GM23338 (cell line): ENCODE measurements around the gene PDCD1. TPM values are rescaled to one million over a fixed set of nuclear protein-coding genes. Genes with fewer than 3 reads are reported as not detected.

Experiments used
- ATAC-seq: fragments of 200-7000 bp; cut with Tn5 transposase; 3 replicates; pipeline ENCODE4 v1.9.1; 2020
- DNase-seq: peaks from one replicate; pipeline ENCODE4 v3.0.0-alpha.2; 2015; ENCODE audit warnings: low spot score
- H2AFZ ChIP-seq: fragments of 200-600 bp; sonication (generic); 2 replicates; pipeline ENCODE4 v1.8.0; 2016; ENCODE audit warnings: antibody characterized with exemption, mild to moderate bottlenecking, moderate library complexity
- H3F3A ChIP-seq: fragments of 200-600 bp; sonication (generic); replicated peaks from 2 replicates; pipeline ENCODE4 v1.8.0; 2017; ENCODE audit warnings: antibody characterized with exemption, mixed run types, low read depth
- H3K27ac ChIP-seq: fragments of 200-600 bp; sonication (generic); 2 replicates; pipeline ENCODE4 v1.6.1; 2016; ENCODE audit warnings: low read depth
- H3K27me3 ChIP-seq: fragments of 200-600 bp; sonication (generic); 2 replicates; pipeline ENCODE4 v1.8.0; 2016; ENCODE audit warnings: mild to moderate bottlenecking, mixed run types, moderate library complexity; ENCODE audit not compliant: insufficient read depth
- H3K36me3 ChIP-seq: fragments of 200-600 bp; sonication (generic); 2 replicates; pipeline ENCODE4 v1.8.0; 2016; ENCODE audit warnings: mild to moderate bottlenecking; ENCODE audit not compliant: insufficient read depth
- H3K4me1 ChIP-seq: fragments of 200-600 bp; sonication (generic); 2 replicates; pipeline ENCODE4 v1.8.0; 2016; ENCODE audit warnings: mild to moderate bottlenecking, moderate library complexity; ENCODE audit not compliant: insufficient read depth
- H3K4me2 ChIP-seq: fragments of 200-600 bp; sonication (generic); 2 replicates; pipeline ENCODE4 v1.7.1; 2017; ENCODE audit warnings: mixed run types
- H3K4me3 ChIP-seq: fragments of 200-600 bp; sonication (generic); 2 replicates; pipeline ENCODE4 v1.6.1; 2016; ENCODE audit warnings: mixed run types
- H3K79me2 ChIP-seq: fragments of 200-600 bp; sonication (generic); replicated peaks from 2 replicates; pipeline ENCODE4 v1.8.0; 2017; ENCODE audit warnings: mild to moderate bottlenecking; ENCODE audit not compliant: insufficient read depth
- H3K9me2 ChIP-seq: fragments of 200-600 bp; sonication (generic); 2 replicates; pipeline ENCODE4 v1.8.0; 2017; ENCODE audit not compliant: insufficient read depth
- H4K20me1 ChIP-seq: fragments of 200-600 bp; sonication (generic); replicated peaks from 2 replicates; pipeline ENCODE4 v1.8.0; 2017; ENCODE audit warnings: mild to moderate bottlenecking; ENCODE audit not compliant: insufficient read depth
- H3K27ac Mint-ChIP-seq: 2 replicates; pipeline ENCODE4 v1.8.0; 2020; ENCODE audit warnings: inconsistent platforms, mild to moderate bottlenecking, moderate library complexity, mixed read lengths
- H3K27me3 Mint-ChIP-seq: 3 replicates; pipeline ENCODE4 v1.8.0; 2022; ENCODE audit warnings: low read depth, mild to moderate bottlenecking, moderate library complexity, mixed read lengths, inconsistent platforms; ENCODE audit not compliant: insufficient read depth, poor library complexity
- H3K36me3 Mint-ChIP-seq: 3 replicates; pipeline ENCODE4 v1.8.0; 2021; ENCODE audit warnings: low read depth, mild to moderate bottlenecking, inconsistent platforms, moderate library complexity, mixed read lengths
- H3K4me1 Mint-ChIP-seq: 3 replicates; pipeline ENCODE4 v1.8.0; 2020; ENCODE audit warnings: mild to moderate bottlenecking, inconsistent platforms, mixed read lengths
- H3K4me3 Mint-ChIP-seq: 3 replicates; pipeline ENCODE4 v1.8.0; 2021; ENCODE audit warnings: moderate library complexity, mild to moderate bottlenecking, inconsistent platforms, mixed read lengths
- H3K9me3 Mint-ChIP-seq: 3 replicates; pipeline ENCODE4 v1.8.0; 2020; ENCODE audit warnings: moderate library complexity, mild to moderate bottlenecking, inconsistent platforms, mixed read lengths
- CREB1 ChIP-seq: fragments of 250-450 bp; sonication (Bioruptor Pico); IDR thresholded peaks from 2 replicates; pipeline ENCODE4 v1.5.0; 2020; ENCODE audit warnings: low read depth, mild to moderate bottlenecking, moderate library complexity
- EZH2 ChIP-seq: fragments of 200-600 bp; sonication (generic); IDR thresholded peaks from one replicate; pipeline ENCODE4 v1.8.0; 2017; ENCODE audit warnings: antibody characterized with exemption, mild to moderate bottlenecking, low read depth; ENCODE audit not compliant: unreplicated experiment
- EZH2phosphoT487 ChIP-seq: fragments of 200-600 bp; sonication (generic); IDR thresholded peaks from one replicate; pipeline ENCODE4 v1.8.1; 2018; ENCODE audit warnings: antibody characterized with exemption; ENCODE audit not compliant: unreplicated experiment
- JUNB ChIP-seq: IDR thresholded peaks from one replicate; pipeline ENCODE4 v1.6.1; 2016; ENCODE audit warnings: antibody characterized with exemption; ENCODE audit not compliant: unreplicated experiment
- NANOG ChIP-seq: IDR thresholded peaks from 2 replicates; pipeline ENCODE4 v1.6.1; 2016; ENCODE audit warnings: antibody characterized with exemption, borderline replicate concordance
- STAT1 ChIP-seq: IDR thresholded peaks from one replicate; pipeline ENCODE4 v1.6.1; 2016; ENCODE audit warnings: antibody characterized with exemption; ENCODE audit not compliant: unreplicated experiment
- ZNF114 ChIP-seq: fragments of 250-450 bp; sonication (Bioruptor Pico); IDR thresholded peaks from 2 replicates; pipeline ENCODE4 v1.5.0; 2020; ENCODE audit warnings: mild to moderate bottlenecking, moderate library complexity
- polyA plus RNA-seq: library from polyadenylated mRNA; unstranded; fragments of >200 nt; fragmentation: Nextera tagmentation; extraction: Ambion mirVana; gene quantifications from 2 replicates; pipeline ENCODE4 v1.2.1, GENCODE V29; 2016
- total RNA-seq: library from RNA; depleted of rRNA; stranded (reverse); fragments of >200 nt; shearing (Covaris generic); gene quantifications from 2 replicates; pipeline ENCODE4 v1.2.3, GENCODE V29; 2014
- TF ChIP-seq, protein P1 (sequence below), 2 experiments: fragments of 200-600 bp in 1 of 2; sonication (generic) in 1 of 2; conservative IDR thresholded peaks; 2 replicates each; pipeline versions ENCODE4 v1.5.1 to v1.6.1; 2016 to 2017; ENCODE audit warnings: antibody characterized with exemption in 2 of 2, low read depth in 2 of 2, mild to moderate bottlenecking in 2 of 2, moderate library complexity in 1 of 2
- TF ChIP-seq, protein P2 (sequence below): IDR thresholded peaks from 2 replicates; pipeline ENCODE4 v1.6.1; 2016; ENCODE audit warnings: antibody characterized with exemption
- TF ChIP-seq, protein P3 (sequence below): fragments of 250-450 bp; sonication (Bioruptor Pico); IDR thresholded peaks from 2 replicates; pipeline ENCODE4 v1.5.0; 2020; ENCODE audit warnings: mild to moderate bottlenecking, moderate library complexity

PDCD1 gene
- total and polyA plus RNA-seq, 2 experiments from 2014 or later = 0.34 to 0.38 TPM

DNA sequence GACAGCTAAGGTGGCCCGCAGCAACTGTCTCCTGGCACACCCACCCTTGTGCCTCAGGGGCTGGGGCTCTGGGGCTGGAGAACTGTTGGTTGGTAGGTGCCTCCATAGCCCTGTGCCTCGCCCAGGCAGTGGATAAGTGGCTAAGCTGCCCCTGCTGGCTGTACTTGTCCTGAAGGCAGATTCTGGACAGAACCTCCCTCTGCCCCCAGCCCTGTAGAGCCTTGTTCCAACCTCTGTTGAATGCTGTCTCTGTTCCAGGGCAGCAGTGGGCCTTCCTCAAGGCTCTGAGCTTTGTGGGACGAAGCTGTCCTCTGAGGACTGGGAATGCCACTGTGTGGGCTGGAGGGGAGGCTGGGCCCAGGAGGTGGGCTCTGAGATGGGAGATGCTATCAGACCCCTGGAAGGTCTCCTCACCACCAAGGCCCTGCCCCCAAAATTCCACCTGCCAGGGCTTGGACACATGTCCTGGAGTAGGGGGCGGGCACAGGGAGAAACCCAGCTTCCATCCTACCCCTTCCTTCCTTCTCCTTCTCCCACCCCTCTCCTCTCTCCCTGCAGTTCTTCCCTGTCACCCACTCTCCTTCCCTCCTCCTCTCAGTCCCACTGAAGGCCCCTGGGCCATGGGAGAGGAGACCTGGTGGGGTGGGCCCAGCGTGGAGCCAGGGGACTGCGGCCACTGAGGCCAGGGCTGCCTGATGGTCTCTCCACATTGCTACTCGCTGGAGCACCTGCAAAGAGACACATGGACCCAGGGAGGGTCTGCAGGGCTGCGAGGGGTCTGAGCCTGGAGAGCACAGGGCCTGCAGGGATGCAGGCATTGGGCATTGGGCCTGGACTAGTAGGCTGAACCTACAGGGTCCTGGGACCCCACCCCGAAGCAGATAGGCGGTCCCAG, 1.7 kb upstream of the PDCD1 start:
- no peaks in the 10 kb centered on the region for H3K79me2 ChIP-seq
- H3K4me3 Mint-ChIP-seq = no peak overlapping the region
- H4K20me1 ChIP-seq = no peaks in the 10 kb centered on the region
- H3K4me1 Mint-ChIP-seq = peaks cover 24% of the 10 kb centered on the region
- ATAC-seq (no peak), DNase-seq (no peak)
- peaks cover 5% of the 10 kb centered on the region for H3K9me3 Mint-ChIP-seq
- H3K27me3 ChIP-seq = no peaks in the 10 kb centered on the region
- no peaks in the 10 kb centered on the region for H3K9me2 ChIP-seq
- H3K4me3 ChIP-seq = no peak overlapping the region
- TF ChIP-seq JUNB = no peak
- TF ChIP-seq CREB1 (CRISPR knock-in tag) = no peak
- no peak for TF ChIP-seq STAT1
- TF ChIP-seq, protein P1, sequence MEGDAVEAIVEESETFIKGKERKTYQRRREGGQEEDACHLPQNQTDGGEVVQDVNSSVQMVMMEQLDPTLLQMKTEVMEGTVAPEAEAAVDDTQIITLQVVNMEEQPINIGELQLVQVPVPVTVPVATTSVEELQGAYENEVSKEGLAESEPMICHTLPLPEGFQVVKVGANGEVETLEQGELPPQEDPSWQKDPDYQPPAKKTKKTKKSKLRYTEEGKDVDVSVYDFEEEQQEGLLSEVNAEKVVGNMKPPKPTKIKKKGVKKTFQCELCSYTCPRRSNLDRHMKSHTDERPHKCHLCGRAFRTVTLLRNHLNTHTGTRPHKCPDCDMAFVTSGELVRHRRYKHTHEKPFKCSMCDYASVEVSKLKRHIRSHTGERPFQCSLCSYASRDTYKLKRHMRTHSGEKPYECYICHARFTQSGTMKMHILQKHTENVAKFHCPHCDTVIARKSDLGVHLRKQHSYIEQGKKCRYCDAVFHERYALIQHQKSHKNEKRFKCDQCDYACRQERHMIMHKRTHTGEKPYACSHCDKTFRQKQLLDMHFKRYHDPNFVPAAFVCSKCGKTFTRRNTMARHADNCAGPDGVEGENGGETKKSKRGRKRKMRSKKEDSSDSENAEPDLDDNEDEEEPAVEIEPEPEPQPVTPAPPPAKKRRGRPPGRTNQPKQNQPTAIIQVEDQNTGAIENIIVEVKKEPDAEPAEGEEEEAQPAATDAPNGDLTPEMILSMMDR (conservative IDR thresholded peaks at IDR 0.05; ENCODE audit: low read depth in 2 of 2) = no peak
- TF ChIP-seq ZNF114 (CRISPR knock-in tag) = no peak
- no peaks in the 10 kb centered on the region for H3K36me3 ChIP-seq
- peaks cover 7% of the 10 kb centered on the region; the same call in 1 of the 2 replicates for H3K4me1 ChIP-seq
- H3K27ac Mint-ChIP-seq = no peak overlapping the region
- H3K27ac ChIP-seq = no peak overlapping the region
- no peak overlapping the region for H3K4me2 ChIP-seq
- peaks cover 13% of the 10 kb centered on the region; the same call in 1 of the 2 replicates for H3F3A ChIP-seq
- H3K27me3 Mint-ChIP-seq = peaks cover 19% of the 10 kb centered on the region
- no peak overlapping the region for H2AFZ ChIP-seq
- no peaks in the 10 kb centered on the region; the same call in 2 of the 3 replicates for H3K36me3 Mint-ChIP-seq

DNA sequence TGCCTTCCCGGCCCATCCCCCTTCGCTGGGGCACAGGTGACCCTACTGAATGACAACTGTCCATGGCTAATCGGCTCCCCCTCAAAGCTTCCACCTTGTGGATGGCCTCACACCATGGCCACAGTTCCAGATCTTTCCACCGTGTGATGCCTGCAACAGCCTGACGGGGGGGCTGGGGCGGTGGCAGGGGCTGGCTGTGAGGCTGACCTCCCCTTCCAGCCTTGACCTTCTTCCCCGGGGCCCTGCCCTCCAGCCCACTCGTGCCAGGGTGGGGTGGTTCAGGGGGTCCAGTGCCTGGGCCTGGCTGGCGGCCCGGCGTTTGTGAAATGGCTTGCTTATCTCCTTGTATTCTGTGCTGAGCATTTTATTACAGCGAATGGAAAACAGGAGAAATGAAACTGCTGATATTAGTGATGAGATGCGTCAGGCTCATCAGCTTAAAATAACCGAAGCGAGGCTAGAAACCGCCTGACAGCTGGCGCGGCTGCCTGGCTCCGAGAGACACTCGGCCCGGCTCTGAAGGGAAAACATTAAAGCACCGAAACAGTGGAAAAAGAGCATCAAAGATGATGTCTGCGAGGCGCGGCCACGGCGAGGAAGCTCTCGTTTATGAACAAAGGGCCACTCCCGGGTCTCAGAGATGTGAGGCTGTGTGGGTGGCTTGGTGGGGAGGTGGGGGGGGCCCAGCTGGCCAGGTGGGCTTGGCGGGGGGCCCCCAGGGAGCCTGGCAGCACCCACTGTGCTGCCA, 916 bp upstream of the PDCD1 start:
- H3K36me3 Mint-ChIP-seq = no peaks in the 10 kb centered on the region; the same call in 2 of the 3 replicates
- no peak overlapping the region for H3K4me3 Mint-ChIP-seq
- peaks cover 5% of the 10 kb centered on the region for H3K9me3 Mint-ChIP-seq
- Histone ChIP-seq H3K27ac (no peak overlapping the region), H3K79me2 (no peaks in the 10 kb centered on the region), H3K4me3 (no peak overlapping the region), H3K9me2 (no peaks in the 10 kb centered on the region), H4K20me1 (no peaks in the 10 kb centered on the region), H3K27me3 (no peaks in the 10 kb centered on the region), H3K4me1 (peaks cover 7% of the 10 kb centered on the region; the same call in 1 of the 2 replicates), H3K36me3 (no peaks in the 10 kb centered on the region), H3F3A (peaks cover 5% of the 10 kb centered on the region; the same call in 1 of the 2 replicates), H2AFZ (no peak overlapping the region), H3K4me2 (no peak overlapping the region)
- peaks cover 16% of the 10 kb centered on the region for H3K4me1 Mint-ChIP-seq
- DNase-seq (no peak), ATAC-seq (peak; percentile 18)
- peaks cover 16% of the 10 kb centered on the region for H3K27me3 Mint-ChIP-seq
- H3K27ac Mint-ChIP-seq = no peak overlapping the region
- no peak for TF ChIP-seq STAT1
- no peak for TF ChIP-seq ZNF114 (CRISPR knock-in tag)
- TF ChIP-seq, protein P2, sequence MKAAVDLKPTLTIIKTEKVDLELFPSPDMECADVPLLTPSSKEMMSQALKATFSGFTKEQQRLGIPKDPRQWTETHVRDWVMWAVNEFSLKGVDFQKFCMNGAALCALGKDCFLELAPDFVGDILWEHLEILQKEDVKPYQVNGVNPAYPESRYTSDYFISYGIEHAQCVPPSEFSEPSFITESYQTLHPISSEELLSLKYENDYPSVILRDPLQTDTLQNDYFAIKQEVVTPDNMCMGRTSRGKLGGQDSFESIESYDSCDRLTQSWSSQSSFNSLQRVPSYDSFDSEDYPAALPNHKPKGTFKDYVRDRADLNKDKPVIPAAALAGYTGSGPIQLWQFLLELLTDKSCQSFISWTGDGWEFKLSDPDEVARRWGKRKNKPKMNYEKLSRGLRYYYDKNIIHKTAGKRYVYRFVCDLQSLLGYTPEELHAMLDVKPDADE = no peak
- no peak for TF ChIP-seq NANOG
- TF ChIP-seq EZH2phosphoT487 = no peak
- TF ChIP-seq, protein P3, sequence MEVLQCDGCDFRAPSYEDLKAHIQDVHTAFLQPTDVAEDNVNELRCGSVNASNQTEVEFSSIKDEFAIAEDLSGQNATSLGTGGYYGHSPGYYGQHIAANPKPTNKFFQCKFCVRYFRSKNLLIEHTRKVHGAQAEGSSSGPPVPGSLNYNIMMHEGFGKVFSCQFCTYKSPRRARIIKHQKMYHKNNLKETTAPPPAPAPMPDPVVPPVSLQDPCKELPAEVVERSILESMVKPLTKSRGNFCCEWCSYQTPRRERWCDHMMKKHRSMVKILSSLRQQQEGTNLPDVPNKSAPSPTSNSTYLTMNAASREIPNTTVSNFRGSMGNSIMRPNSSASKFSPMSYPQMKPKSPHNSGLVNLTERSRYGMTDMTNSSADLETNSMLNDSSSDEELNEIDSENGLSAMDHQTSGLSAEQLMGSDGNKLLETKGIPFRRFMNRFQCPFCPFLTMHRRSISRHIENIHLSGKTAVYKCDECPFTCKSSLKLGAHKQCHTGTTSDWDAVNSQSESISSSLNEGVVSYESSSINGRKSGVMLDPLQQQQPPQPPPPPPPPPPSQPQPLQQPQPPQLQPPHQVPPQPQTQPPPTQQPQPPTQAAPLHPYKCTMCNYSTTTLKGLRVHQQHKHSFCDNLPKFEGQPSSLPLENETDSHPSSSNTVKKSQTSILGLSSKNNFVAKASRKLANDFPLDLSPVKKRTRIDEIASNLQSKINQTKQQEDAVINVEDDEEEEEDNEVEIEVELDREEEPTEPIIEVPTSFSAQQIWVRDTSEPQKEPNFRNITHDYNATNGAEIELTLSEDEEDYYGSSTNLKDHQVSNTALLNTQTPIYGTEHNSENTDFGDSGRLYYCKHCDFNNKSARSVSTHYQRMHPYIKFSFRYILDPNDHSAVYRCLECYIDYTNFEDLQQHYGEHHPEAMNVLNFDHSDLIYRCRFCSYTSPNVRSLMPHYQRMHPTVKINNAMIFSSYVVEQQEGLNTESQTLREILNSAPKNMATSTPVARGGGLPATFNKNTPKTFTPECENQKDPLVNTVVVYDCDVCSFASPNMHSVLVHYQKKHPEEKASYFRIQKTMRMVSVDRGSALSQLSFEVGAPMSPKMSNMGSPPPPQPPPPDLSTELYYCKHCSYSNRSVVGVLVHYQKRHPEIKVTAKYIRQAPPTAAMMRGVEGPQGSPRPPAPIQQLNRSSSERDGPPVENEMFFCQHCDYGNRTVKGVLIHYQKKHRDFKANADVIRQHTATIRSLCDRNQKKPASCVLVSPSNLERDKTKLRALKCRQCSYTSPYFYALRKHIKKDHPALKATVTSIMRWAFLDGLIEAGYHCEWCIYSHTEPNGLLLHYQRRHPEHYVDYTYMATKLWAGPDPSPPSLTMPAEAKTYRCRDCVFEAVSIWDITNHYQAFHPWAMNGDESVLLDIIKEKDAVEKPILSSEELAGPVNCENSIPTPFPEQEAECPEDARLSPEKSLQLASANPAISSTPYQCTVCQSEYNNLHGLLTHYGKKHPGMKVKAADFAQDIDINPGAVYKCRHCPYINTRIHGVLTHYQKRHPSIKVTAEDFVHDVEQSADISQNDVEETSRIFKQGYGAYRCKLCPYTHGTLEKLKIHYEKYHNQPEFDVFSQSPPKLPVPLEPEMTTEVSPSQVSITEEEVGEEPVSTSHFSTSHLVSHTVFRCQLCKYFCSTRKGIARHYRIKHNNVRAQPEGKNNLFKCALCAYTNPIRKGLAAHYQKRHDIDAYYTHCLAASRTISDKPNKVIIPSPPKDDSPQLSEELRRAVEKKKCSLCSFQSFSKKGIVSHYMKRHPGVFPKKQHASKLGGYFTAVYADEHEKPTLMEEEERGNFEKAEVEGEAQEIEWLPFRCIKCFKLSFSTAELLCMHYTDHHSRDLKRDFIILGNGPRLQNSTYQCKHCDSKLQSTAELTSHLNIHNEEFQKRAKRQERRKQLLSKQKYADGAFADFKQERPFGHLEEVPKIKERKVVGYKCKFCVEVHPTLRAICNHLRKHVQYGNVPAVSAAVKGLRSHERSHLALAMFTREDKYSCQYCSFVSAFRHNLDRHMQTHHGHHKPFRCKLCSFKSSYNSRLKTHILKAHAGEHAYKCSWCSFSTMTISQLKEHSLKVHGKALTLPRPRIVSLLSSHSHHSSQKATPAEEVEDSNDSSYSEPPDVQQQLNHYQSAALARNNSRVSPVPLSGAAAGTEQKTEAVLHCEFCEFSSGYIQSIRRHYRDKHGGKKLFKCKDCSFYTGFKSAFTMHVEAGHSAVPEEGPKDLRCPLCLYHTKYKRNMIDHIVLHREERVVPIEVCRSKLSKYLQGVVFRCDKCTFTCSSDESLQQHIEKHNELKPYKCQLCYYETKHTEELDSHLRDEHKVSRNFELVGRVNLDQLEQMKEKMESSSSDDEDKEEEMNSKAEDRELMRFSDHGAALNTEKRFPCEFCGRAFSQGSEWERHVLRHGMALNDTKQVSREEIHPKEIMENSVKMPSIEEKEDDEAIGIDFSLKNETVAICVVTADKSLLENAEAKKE (CRISPR knock-in tag) = no peak
- no peak for TF ChIP-seq EZH2
